Mucosa of rectum (tissue), 2 donors: ENCODE results near the gene FILIP1L.
A peak's percentile ranks its signal among the peaks of the same experiment; 100 is the strongest.

Source experiments
- H3K27ac ChIP-seq, 2 donors: one replicate each; pipeline ENCODE4 v1.7.0; 2013; ENCODE audit warnings: inconsistent platforms in 2 of 2, low read depth in 2 of 2, low read length in 2 of 2
- H3K27me3 ChIP-seq, 2 donors: one replicate each; pipeline ENCODE4 v1.7.0; 2013; ENCODE audit warnings: low read length in 2 of 2; ENCODE audit not compliant: control insufficient read depth in 2 of 2, insufficient read depth in 2 of 2
- H3K36me3 ChIP-seq, 2 donors: one replicate each; pipeline ENCODE4 v1.7.0; 2013; ENCODE audit warnings: low read length in 2 of 2; ENCODE audit not compliant: control insufficient read depth in 2 of 2, insufficient read depth in 2 of 2
- H3K4me1 ChIP-seq, 2 donors: one replicate each; pipeline ENCODE4 v1.7.0; 2013; ENCODE audit warnings: low read length in 2 of 2, mild to moderate bottlenecking in 1 of 2; ENCODE audit not compliant: control insufficient read depth in 2 of 2, insufficient read depth in 2 of 2
- H3K4me3 ChIP-seq, 2 donors: one replicate each; pipeline ENCODE4 v1.7.0; 2013; ENCODE audit warnings: low read length in 2 of 2
- H3K9ac ChIP-seq, 2 donors: one replicate each; pipeline ENCODE4 v1.7.0; 2013; ENCODE audit warnings: low read length in 2 of 2, low read depth in 1 of 2, mild to moderate bottlenecking in 1 of 2
- H3K9me3 ChIP-seq, 2 donors: one replicate each; pipeline ENCODE4 v1.7.0; 2013; ENCODE audit warnings: low read length in 2 of 2; ENCODE audit not compliant: control insufficient read depth in 2 of 2
- donor health status: healthy.
- donor health status: Normal muscosa, but diverticular disease.

The FILIP1L gene

DNA sequence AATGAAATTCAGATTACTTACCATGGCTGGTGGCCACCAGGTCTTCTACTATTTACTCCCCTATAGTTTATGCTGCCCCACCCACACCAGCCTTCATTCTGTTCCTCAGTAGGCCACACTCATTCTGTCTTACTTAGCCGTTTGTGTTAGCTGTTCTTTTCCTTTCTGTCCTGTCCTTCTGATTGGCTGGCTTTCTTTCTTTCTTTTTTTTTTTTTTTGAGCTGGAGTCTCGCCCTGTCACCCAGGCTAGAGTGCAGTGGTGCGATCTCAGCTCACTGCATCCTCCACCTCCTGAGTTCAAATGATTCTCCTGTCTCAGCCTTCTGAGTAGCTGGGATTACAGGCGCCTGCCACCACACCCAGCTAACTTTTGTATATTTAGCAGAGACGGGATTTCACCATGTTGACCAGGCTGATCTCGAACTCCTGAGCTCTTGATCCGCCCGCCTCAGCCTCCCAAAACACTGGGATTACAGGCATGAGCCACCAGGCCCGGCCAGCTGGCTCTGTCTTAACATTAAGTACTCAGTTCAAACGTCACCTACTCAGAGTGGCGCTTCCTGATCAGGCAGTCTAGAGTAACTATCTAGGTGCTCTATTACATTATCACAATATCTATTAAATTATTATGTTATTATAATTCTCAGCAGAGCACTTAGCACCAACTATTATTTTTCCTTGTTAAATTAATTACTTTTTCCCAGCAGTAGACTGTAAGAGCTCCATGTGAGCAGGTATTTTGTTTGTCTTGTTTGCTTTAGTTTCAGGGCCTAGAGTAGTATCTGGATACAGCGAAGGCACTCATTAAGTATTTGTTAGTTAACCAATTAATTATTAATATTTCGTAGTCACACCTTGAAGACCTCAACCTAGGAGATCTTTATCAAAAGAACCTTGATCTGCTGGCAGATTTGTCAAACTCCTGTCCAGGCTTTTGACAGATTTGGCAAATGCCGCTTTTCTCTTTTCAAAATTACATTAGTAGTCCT, 290.3 kb downstream of the FILIP1L start:
- no peaks in the 10 kb centered on the region for H3K27me3 ChIP-seq
- no peaks in the 10 kb centered on the region for H3K36me3 ChIP-seq
- no peaks in the 10 kb centered on the region for H3K4me1 ChIP-seq
- no peak overlapping the region for H3K9ac ChIP-seq
- H3K27ac ChIP-seq, result no peak overlapping the region
- no peak overlapping the region for H3K4me3 ChIP-seq
- no peaks in the 10 kb centered on the region for H3K9me3 ChIP-seq

DNA sequence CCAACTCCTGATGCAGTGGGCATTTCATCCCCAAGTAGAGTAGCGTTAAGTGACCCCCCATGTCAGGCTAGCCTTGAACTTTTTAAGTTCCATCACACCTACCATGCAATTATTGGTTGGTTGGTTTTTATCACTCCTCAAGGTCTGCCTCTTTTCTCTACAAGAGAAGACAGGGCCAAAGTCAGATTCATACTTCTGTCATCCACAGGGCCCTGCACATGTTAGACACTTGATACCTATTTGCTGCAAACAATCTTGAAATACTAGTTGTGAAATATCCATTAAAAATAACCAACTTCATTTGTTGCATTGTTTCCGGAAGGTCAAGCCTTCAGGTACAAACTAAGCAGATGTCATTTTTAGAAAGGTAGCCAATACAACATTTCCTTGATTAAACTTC, 295.5 kb downstream of the FILIP1L start:
- Histone ChIP-seq H3K27me3 (no peaks in the 10 kb centered on the region), H3K4me3 (peak overlapping the region in 1 of 2 donors; percentile 96), H3K9me3 (no peaks in the 10 kb centered on the region), H3K27ac (no peak overlapping the region), H3K36me3 (no peaks in the 10 kb centered on the region), H3K9ac (peak overlapping the region in 1 of 2 donors; percentile 7), H3K4me1 (peaks cover 7 to 11% of the 10 kb centered on the region in 2 donors)

DNA sequence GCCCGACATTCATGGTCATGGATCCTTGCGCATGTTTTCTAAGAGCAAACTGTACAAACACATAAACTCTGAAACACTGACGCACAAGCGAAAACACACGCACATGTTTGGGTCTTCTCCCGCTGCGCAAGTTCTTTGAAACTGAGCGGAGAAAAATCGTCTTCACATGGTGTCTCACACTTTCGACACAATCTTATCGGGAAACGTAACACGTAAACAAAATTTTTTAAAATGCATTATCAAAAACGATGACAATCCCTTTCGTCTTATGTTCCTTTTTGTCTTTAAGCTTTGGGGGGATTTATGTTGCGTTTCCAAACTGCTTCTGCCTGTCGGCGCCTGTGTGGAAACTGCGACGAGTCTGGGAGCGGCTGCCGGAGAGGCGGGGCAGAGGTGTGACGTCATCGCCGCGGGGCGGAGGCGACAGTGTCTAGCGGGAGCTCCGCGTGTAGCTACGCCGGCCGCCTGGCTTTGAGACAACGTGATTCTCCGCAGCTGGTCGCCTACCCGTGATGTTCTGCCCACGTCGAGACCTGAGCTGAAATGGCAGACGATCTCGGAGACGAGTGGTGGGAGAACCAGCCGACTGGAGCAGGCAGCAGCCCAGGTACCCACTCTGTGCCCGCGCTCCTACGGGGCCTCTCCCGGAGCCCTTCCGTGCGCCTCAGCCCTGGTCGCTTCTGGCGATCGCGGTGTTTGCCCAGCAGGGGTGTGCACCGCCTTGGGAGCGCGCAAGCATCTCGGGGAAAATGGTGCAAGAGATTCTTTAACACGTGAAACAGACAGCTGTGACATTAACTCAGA, 296.7 kb downstream of the FILIP1L start, which contains the start of gene CMSS1:
Gene CMSS1 (plus strand): TSS at position 426 of the 804 bp plus-strand sequence.
- peak within 1 kb of the TSS; percentile 95 to 96 for H3K4me3 ChIP-seq
- H3K27ac ChIP-seq, result peak within 1 kb of the TSS; percentile 81 to 88
- H3K36me3 ChIP-seq, result no peaks in the 10 kb centered on the region
- peaks cover 7 to 11% of the 10 kb centered on the region in 2 donors for H3K4me1 ChIP-seq
- H3K27me3 ChIP-seq, result no peaks in the 10 kb centered on the region
- H3K9ac ChIP-seq, result peak within 1 kb of the TSS; percentile 79
- H3K9me3 ChIP-seq, result no peaks in the 10 kb centered on the region

DNA sequence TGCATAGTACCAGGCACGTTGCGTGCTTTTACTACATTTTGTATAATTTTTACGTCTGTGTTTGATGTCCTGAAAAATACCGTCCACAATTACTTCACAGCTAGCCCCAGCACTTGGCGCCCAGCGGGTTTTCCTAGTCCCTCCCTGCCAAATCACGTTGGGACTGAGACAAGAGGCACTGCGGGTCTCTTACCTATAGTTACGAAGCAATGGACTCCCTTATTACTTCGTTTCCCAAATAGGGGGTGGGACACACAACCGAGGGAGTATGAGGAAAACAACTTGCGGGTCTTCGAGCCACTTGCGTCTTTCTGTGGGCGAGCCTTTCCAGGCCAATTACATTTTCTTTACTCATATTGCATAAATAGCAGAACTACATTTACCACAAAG, 297.3 kb downstream of the FILIP1L start:
- H3K9ac ChIP-seq, result peak overlapping the region; percentile 79
- peak overlapping the region; percentile 95 to 96 for H3K4me3 ChIP-seq
- H3K27me3 ChIP-seq, result no peaks in the 10 kb centered on the region
- H3K4me1 ChIP-seq, result peaks cover 7 to 11% of the 10 kb centered on the region in 2 donors
- H3K9me3 ChIP-seq, result no peaks in the 10 kb centered on the region
- peak overlapping the region; percentile 81 to 88 for H3K27ac ChIP-seq
- no peaks in the 10 kb centered on the region for H3K36me3 ChIP-seq

DNA sequence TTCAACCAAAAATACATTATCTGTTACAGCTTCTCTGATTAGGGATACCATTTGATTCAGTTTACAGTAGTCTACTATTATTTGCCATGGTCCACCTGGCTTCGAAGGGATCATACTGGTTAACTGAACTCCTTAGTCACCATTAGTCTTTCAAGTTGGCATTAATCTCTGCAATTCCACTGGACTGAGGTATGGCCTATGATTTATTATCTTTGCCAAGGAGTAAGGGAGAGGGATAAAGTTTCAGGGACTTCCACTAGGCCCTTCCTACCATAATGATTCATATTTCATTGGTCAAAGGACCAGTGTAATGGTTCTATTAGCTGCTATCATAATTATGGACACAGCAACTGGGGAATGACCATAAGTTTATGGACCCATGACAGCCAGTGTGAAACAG, 303.9 kb downstream of the FILIP1L start:
- Histone ChIP-seq H3K9me3 (peaks cover 0 to under 1% of the 10 kb centered on the region in 2 donors), H3K9ac (no peak overlapping the region), H3K27me3 (no peaks in the 10 kb centered on the region), H3K4me1 (no peaks in the 10 kb centered on the region), H3K4me3 (no peak overlapping the region), H3K27ac (no peak overlapping the region), H3K36me3 (no peaks in the 10 kb centered on the region)

DNA sequence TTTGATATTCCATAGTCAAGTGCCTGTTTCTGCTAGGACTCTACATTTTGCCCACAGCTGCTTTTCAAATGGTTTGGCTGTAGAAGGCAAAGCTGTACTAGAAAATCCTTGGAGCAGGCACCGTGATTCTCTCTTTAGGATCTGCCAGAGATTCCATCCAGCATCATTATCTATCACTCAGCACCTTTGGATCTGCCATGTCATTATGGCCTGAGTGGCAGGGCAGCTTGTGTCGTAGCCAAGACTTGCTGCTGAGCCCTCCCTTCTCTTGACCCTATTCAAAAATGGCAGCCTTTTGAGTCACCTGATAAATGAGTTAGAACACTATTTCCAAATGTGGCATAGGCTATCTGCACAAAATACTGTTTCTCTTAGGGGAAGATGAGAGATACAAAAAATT, 304.7 kb downstream of the FILIP1L start:
- H3K4me3 ChIP-seq, result no peak overlapping the region
- H3K9ac ChIP-seq, result no peak overlapping the region
- no peaks in the 10 kb centered on the region for H3K27me3 ChIP-seq
- H3K27ac ChIP-seq, result no peak overlapping the region
- H3K36me3 ChIP-seq, result no peaks in the 10 kb centered on the region
- H3K9me3 ChIP-seq, result peaks cover 5% of the 10 kb centered on the region in 2 donors
- no peaks in the 10 kb centered on the region for H3K4me1 ChIP-seq

DNA sequence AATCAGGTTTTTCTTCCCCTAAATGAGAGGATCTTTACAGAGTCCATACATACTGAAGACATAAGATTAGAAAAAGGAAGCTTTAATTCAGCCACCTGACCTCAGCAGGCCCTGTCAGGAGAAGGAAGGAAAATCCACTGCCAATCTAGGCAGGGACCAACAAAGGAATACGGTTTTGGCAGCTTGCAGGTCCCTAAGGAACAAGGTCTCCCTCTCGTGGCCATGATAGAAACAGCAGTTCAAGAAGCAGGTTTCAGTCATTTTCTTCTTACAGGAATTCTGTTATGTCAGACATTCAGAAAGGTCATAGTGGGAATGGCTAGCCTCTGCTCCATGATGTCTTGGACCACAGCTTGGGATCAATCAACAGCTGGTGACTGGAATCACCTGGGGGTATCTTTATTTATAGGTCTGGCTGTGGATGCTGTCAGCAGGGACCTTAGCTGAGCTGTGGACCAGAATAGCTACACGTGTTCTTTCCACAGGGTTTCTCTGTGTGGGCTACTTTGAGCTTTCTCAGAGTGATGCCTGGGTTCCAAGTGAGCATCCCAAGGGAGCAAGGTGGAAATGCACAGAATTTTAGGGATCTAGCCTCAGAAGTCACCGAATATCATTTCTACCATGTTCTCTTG, 306.0 kb downstream of the FILIP1L start:
- peaks cover 5% of the 10 kb centered on the region in 2 donors for H3K9me3 ChIP-seq
- H3K4me3 ChIP-seq, result no peak overlapping the region
- no peak overlapping the region for H3K27ac ChIP-seq
- no peaks in the 10 kb centered on the region for H3K4me1 ChIP-seq
- H3K9ac ChIP-seq, result no peak overlapping the region
- no peaks in the 10 kb centered on the region for H3K27me3 ChIP-seq
- H3K36me3 ChIP-seq, result no peaks in the 10 kb centered on the region

DNA sequence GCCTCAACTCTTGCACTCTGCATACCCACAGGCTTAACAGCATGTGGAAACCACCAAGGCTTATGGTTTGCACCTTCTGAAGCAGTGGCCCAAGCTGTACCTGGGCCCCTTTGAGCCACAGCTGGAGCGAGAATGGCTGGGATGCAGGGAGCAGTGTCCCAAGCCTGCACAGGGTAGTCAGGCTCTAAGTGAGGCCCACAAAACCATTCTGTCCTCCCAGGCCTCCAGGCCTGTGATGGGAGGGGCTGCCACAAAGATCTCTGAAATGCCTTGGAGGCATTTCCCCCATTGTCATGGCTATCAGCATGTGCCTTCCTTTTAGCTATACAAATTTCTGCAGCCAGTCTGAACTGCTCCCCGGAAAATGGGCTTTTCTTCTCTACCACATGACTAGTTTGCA, 309.1 kb downstream of the FILIP1L start:
- Histone ChIP-seq H3K27me3 (no peaks in the 10 kb centered on the region), H3K9ac (no peak overlapping the region), H3K4me1 (no peaks in the 10 kb centered on the region), H3K27ac (no peak overlapping the region), H3K9me3 (peaks cover 5% of the 10 kb centered on the region in 2 donors), H3K4me3 (no peak overlapping the region), H3K36me3 (no peaks in the 10 kb centered on the region)

DNA sequence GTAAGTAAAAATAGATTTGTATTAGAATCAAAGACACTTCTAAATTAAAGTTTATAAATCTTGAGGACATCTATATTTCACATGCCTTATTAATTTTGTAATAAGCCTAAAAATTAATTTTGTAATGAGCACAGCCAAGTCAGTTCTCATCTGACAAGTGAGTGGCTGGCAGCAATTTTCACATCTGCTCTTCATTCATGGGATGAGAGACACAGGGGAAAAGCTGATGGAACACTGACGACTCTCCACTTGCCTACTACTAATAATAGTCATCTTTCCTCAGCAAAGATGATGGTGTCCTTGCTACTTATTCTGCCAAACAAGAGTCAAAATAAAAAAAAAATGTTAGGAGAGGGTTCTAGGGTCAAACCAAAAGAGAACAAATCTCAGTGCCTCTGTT, 311.0 kb downstream of the FILIP1L start:
- H3K9ac ChIP-seq, result no peak overlapping the region
- no peak overlapping the region for H3K27ac ChIP-seq
- H3K27me3 ChIP-seq, result no peaks in the 10 kb centered on the region
- H3K36me3 ChIP-seq, result no peaks in the 10 kb centered on the region
- peaks cover 5% of the 10 kb centered on the region in 2 donors for H3K9me3 ChIP-seq
- no peaks in the 10 kb centered on the region for H3K4me1 ChIP-seq
- no peak overlapping the region for H3K4me3 ChIP-seq
